Activated naive CD8-positive, alpha-beta T cell treated with anti-CD3 and anti-CD28 coated beads, Interleukin-2, amount 10 ng/mL, durations not matched to agents 7 days and 5 days (primary cell): ENCODE measurements around the gene HEATR9. TPM values are rescaled to one million over a fixed set of nuclear protein-coding genes. Genes with fewer than 3 reads are reported as not detected.

ENCODE experiments used
- ATAC-seq: fragments of 150-1000 bp; cut with Tn5 transposase; one replicate; pipeline ENCODE4 v1.10.0; 2021; ENCODE audit warnings: low read depth, moderate library complexity
- POLR2A ChIA-PET: fragments of 350-600 bp; sonication (Branson Sonifier 250); formaldehyde crosslinking; loops from one replicate; lab custom pipeline; 2021; ENCODE audit warnings: antibody characterized with exemption; lab: Charles Lee
- DNase-seq: peaks from one replicate; pipeline ENCODE4 v3.0.0; 2021
- H3K27ac Mint-ChIP-seq: one replicate; pipeline ENCODE4 v1.8.0; 2022; ENCODE audit warnings: mild to moderate bottlenecking, mixed read lengths
- H3K27me3 Mint-ChIP-seq: one replicate; pipeline ENCODE4 v1.8.0; 2022; ENCODE audit warnings: mild to moderate bottlenecking, moderate library complexity, mixed read lengths
- H3K36me3 Mint-ChIP-seq: one replicate; pipeline ENCODE4 v1.8.0; 2021; ENCODE audit warnings: mild to moderate bottlenecking, mixed read lengths
- H3K4me1 Mint-ChIP-seq: one replicate; pipeline ENCODE4 v1.8.0; 2021; ENCODE audit warnings: mixed read lengths
- H3K4me3 Mint-ChIP-seq: one replicate; pipeline ENCODE4 v1.8.0; 2022; ENCODE audit warnings: mild to moderate bottlenecking, moderate library complexity, mixed read lengths
- H3K9me3 Mint-ChIP-seq: one replicate; pipeline ENCODE4 v1.8.0; 2021; ENCODE audit warnings: mixed read lengths
- total RNA-seq, 2 experiments: library from RNA; stranded (reverse); gene quantifications; one replicate each; pipeline ENCODE4 v1.2.3, GENCODE V29; 2021

HEATR9 gene
- total RNA-seq, 2 experiments from 2014 or later: 6.3 to 6.7 TPM

DNA sequence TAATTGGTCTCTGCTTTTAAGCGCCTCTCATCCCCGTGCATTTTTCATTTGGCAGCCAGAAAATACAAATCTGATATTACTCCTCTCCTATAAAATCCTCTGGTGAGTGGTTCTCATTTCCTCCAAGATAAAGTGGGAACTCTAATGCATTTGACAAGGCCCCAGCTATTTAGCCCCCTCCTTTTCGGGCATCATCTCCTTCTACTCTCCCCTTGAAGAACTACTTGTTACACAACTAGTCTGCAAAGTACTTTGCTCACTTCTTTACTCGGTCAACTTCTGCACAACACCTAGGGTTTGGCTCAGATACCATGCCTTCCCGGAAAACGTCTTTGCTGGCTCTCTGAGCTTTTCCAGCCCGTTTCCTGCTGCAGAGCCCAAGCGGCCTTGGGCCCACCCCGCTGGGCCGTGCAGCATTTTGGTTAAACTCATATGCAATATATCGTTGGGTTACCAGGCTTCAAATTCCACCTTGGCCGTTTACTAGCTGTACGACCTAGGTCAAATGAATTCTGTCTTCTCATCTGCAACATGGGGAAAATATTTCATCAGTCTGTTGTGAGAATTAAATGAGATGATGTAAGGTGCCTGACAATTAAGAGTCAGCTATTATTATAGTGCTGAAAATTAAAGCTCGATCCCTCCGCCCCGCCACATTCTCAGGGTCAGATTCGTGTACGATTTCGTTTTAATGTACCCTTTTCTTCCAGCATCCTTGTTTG is 60.3 kb downstream of the HEATR9 start:
- peak overlapping the region; percentile 93 for H3K4me3 Mint-ChIP-seq
- H3K27ac Mint-ChIP-seq: peak overlapping the region; percentile 99
- H3K9me3 Mint-ChIP-seq: no peaks in the 10 kb centered on the region
- POLR2A ChIA-PET: interaction anchor here (0.7 to 3.7 kb wide), 37 partner anchors 8 to 689 kb away, joined by 3 to 70 read pairs (median 5); partner anchors contain the start of genes AP2B1, C17orf50, MMP28 and PEX12
- DNase-seq (no peak), ATAC-seq (no peak)
- peaks cover 41% of the 10 kb centered on the region for H3K4me1 Mint-ChIP-seq
- H3K36me3 Mint-ChIP-seq: no peaks in the 10 kb centered on the region
- no peaks in the 10 kb centered on the region for H3K27me3 Mint-ChIP-seq

DNA sequence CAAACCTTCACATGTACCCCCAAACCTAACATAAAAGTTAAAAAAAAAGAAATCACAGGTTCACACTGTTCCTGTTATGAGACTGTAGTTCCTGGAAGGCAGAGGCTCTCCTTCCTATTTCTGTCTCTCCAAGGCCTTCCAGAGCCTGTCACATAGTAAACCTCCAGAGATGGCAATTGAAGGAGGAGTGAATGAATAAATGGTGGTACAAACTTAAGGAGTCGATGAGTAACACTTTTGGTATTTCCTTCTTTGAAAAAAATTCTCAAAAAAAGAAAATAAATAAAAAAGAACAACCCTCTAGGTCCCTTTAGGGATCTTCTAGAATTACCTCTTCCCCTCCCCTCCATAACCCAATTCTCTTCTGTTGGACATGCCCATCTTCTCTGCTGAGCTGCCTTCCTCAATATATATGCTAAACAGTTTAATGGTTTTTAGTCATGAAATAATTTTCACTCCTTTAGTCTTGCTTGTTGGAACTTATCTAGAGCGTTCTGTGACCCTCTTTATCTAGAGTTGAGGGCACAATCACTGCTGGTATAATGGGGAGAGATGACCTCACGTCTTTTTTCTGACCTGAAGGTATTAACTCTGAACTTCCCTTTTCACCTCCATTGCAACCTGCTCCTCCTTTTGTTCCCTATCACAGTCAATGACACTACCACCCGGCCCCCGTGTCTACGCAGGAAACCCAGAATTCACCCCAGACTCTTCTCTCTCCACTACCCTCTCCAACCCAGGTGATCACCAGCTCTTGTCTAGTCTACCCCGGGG is 61.1 kb downstream of the HEATR9 start:
- Mint-ChIP-seq H3K36me3 (no peaks in the 10 kb centered on the region), H3K27ac (peak overlapping the region; percentile 99), H3K4me1 (peaks cover 37% of the 10 kb centered on the region), H3K4me3 (peak overlapping the region; percentile 93), H3K27me3 (no peaks in the 10 kb centered on the region), H3K9me3 (no peaks in the 10 kb centered on the region)
- POLR2A ChIA-PET: interaction anchor here (1.8 to 3.7 kb wide), 6 partner anchors 12 to 567 kb away, joined by 5 to 70 read pairs (median 14); partner anchors contain the start of genes AP2B1, MMP28 and PEX12
- DNase-seq (no peak), ATAC-seq (no peak)

Other genes with a start within 250 kb of the HEATR9 start
- under 1 TPM; 0.09 to 0.53 TPM for gene RASL10B, start 137.3 kb downstream of the HEATR9 start, total RNA-seq
- gene GAS2L2, start 115.7 kb downstream of the HEATR9 start, total RNA-seq: under 1 TPM in 1 of 2 experiments, not detected in 1; 0.11 TPM
- not detected for gene C17orf50, start 108.0 kb downstream of the HEATR9 start, total RNA-seq
- gene MMP28, start 73.2 kb downstream of the HEATR9 start, total RNA-seq: under 1 TPM; 0.45 to 0.75 TPM
- gene TAF15, start 59.4 kb downstream of the HEATR9 start, total RNA-seq: 100 to 1,000 TPM; 291 to 299 TPM
- gene CCL5, start 11.5 kb upstream of the HEATR9 start, total RNA-seq: 100 to 1,000 TPM; 782 to 938 TPM
- gene RDM1, start 61.9 kb upstream of the HEATR9 start, total RNA-seq: 10 to 100 TPM; 17.3 to 25.0 TPM
- not detected for gene LYZL6, start 74.8 kb upstream of the HEATR9 start, total RNA-seq
- not detected for gene CCL16, start 112.6 kb upstream of the HEATR9 start, total RNA-seq
- gene CCL14, start 117.8 kb upstream of the HEATR9 start, total RNA-seq: not detected
- not detected for gene CCL15, start 132.7 kb upstream of the HEATR9 start, total RNA-seq
- gene CCL23, start 149.1 kb upstream of the HEATR9 start, total RNA-seq: not detected
- not detected for gene CCL18, start 195.4 kb upstream of the HEATR9 start, total RNA-seq
- 1 to 10 TPM; 2.9 to 4.7 TPM for gene CCL3, start 221.3 kb upstream of the HEATR9 start, total RNA-seq
- 10 to 100 TPM; 12.2 to 14.8 TPM for gene CCL4, start 234.9 kb upstream of the HEATR9 start, total RNA-seq